ENCODE measurements around the gene EEF1AKMT3.

EEF1AKMT3 gene

GRCh38 chr12:57821474-57822214, 49.2 kb downstream of the EEF1AKMT3 start:
- H3K79me2 ChIP-seq (ENCODE audit: low read length): peaks cover 5% of the 10 kb centered on the region
- no peaks in the 10 kb centered on the region for H3K4me1 ChIP-seq (ENCODE audit: low read length)
- H3K9ac ChIP-seq (ENCODE audit: low read length): no peak overlapping the region
- H3K9me2 ChIP-seq (replicated peaks; ENCODE audit: insufficient read depth, low read length): no peaks in the 10 kb centered on the region
- H3K27me3 ChIP-seq (replicated peaks; ENCODE audit: insufficient read depth, low read length): no peaks in the 10 kb centered on the region
- H3K4me2 ChIP-seq (ENCODE audit: low read depth, low read length): no peak overlapping the region
- H3F3A ChIP-seq (ENCODE audit: insufficient read depth, low read length): peaks cover 4% of the 10 kb centered on the region; the same call in 1 of the 2 replicates
- no peak for TF ChIP-seq EZH2phosphoT487 (IDR thresholded peaks at IDR 0.05; ENCODE audit: low read length)
- no peak for TF ChIP-seq CTCF (IDR thresholded peaks at IDR 0.05; ENCODE audit: low read length)
- no peak for TF ChIP-seq EZH2 (optimal IDR thresholded peaks at IDR 0.05; ENCODE audit: low read depth, low read length)
- no peak for DNase-seq
- H4K20me1 ChIP-seq (ENCODE audit: insufficient read depth, low read length): no peaks in the 10 kb centered on the region
- H3K27ac ChIP-seq (ENCODE audit: low read length): no peak overlapping the region
- H3K9me3 ChIP-seq (replicated peaks; ENCODE audit: insufficient read depth, low read length): no peaks in the 10 kb centered on the region
- H2AFZ ChIP-seq (ENCODE audit: low read length): no peak overlapping the region
- H3K36me3 ChIP-seq (replicated peaks; ENCODE audit: insufficient read depth, low read length): no peaks in the 10 kb centered on the region; the same call in 1 of the 2 replicates
- no peak overlapping the region for H3K4me3 ChIP-seq (ENCODE audit: low read length)

DNA sequence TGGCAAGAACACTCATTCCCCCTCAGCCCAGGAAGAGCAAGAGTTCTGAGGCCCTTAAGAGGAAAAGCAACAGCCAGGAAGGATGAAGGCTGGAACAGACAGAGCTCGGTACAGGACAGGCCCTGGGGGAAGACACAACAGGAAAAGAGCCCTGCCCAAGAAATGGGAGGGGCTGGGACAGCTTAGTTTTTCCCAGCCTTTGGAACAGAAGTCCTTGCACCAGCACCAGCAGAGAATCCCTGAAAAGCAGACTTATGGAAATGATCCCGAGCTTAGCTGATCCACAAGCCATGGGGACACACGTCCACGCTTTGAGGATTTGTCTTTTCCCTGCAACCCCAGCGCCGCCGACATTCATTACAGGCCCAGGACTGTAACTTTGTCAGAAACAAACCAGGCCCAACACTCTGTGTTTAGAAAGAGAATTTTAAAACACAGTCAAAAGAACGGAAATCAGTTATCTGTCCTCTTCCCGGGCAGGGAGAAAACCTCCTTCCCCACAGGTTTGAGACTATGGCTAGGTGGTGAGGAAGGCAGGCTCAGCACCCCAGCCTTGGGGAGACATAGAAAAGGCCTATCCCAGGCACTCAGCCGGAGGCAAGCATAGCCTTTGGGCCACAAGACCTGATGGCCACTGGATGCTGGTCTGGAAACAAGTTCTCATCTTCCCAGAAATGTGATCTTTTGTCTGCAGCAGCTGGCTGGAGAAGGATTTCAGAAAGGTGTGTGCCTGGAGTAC, 50.1 kb downstream of the EEF1AKMT3 start:
- Histone ChIP-seq H3K4me3 (ENCODE audit: low read length) (no peak overlapping the region), H3K4me2 (ENCODE audit: low read depth, low read length) (no peak overlapping the region), H3K9ac (ENCODE audit: low read length) (no peak overlapping the region), H3K27ac (ENCODE audit: low read length) (no peak overlapping the region), H3F3A (ENCODE audit: insufficient read depth, low read length) (peaks cover 4% of the 10 kb centered on the region; the same call in 1 of the 2 replicates), H3K9me3 (replicated peaks; ENCODE audit: insufficient read depth, low read length) (no peaks in the 10 kb centered on the region), H3K36me3 (replicated peaks; ENCODE audit: insufficient read depth, low read length) (peaks cover 3% of the 10 kb centered on the region; the same call in 1 of the 2 replicates), H3K79me2 (ENCODE audit: low read length) (peaks cover 14% of the 10 kb centered on the region), H3K4me1 (ENCODE audit: low read length) (no peaks in the 10 kb centered on the region), H3K27me3 (replicated peaks; ENCODE audit: insufficient read depth, low read length) (no peaks in the 10 kb centered on the region), H3K9me2 (replicated peaks; ENCODE audit: insufficient read depth, low read length) (no peaks in the 10 kb centered on the region), H2AFZ (ENCODE audit: low read length) (no peak overlapping the region), H4K20me1 (ENCODE audit: insufficient read depth, low read length) (no peaks in the 10 kb centered on the region)
- DNase-seq: no peak
- no peak for TF ChIP-seq EZH2phosphoT487 (IDR thresholded peaks at IDR 0.05; ENCODE audit: low read length)
- no peak for TF ChIP-seq CTCF (IDR thresholded peaks at IDR 0.05; ENCODE audit: low read length)

DNA sequence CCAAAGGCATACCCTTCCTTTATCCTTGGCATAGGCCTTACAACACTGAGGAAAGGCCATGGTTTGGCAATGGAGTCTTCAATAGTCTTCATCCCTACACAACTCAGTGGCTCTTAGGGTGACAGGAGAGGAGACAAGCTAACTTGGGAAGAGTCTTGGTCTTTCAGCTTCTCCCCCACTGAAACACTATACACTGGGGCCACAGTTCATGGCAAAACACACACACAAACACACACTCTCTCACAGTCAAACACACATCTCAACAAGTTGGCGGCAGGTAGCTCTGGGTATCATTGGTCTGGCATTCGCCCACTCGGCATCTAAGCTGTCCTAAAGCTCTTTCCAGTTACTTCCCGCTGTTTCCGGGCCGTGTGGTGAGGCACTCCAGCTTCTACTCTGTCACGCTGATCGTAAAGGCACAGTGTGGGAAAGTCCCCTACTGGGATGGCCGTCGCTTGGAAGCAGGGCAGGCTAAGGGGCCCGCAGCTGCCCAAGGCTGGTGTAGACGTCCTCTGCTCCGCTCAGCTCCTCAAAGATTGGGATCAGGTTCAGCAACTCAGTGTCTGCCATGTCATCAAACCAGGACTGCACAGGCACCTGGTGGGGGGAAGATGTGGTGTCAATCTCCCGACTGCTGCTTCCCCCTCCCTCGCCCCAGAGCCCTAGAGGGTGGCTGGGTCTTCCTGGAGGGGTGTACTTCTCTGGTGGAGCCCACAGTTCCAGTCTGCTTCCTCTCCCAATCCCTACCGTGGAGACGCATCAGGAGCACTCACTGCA, 50.9 kb downstream of the EEF1AKMT3 start:
- Histone ChIP-seq H3K27ac (ENCODE audit: low read length) (no peak overlapping the region), H3K27me3 (replicated peaks; ENCODE audit: insufficient read depth, low read length) (no peaks in the 10 kb centered on the region), H3K9ac (ENCODE audit: low read length) (no peak overlapping the region), H3K4me2 (ENCODE audit: low read depth, low read length) (no peak overlapping the region), H3K9me3 (replicated peaks; ENCODE audit: insufficient read depth, low read length) (no peaks in the 10 kb centered on the region), H3K4me1 (ENCODE audit: low read length) (no peaks in the 10 kb centered on the region), H3K9me2 (replicated peaks; ENCODE audit: insufficient read depth, low read length) (no peaks in the 10 kb centered on the region), H4K20me1 (ENCODE audit: insufficient read depth, low read length) (no peaks in the 10 kb centered on the region), H3K4me3 (ENCODE audit: low read length) (no peak overlapping the region), H3K36me3 (replicated peaks; ENCODE audit: insufficient read depth, low read length) (peaks cover 4% of the 10 kb centered on the region; the same call in 1 of the 2 replicates), H2AFZ (ENCODE audit: low read length) (no peak overlapping the region), H3K79me2 (ENCODE audit: low read length) (peaks cover 20% of the 10 kb centered on the region), H3F3A (ENCODE audit: insufficient read depth, low read length) (peaks cover 2% of the 10 kb centered on the region; the same call in 1 of the 2 replicates)
- no peak for TF ChIP-seq EZH2 (optimal IDR thresholded peaks at IDR 0.05; ENCODE audit: low read depth, low read length)
- TF ChIP-seq EZH2phosphoT487 (IDR thresholded peaks at IDR 0.05; ENCODE audit: low read length): no peak
- no peak for TF ChIP-seq CTCF (IDR thresholded peaks at IDR 0.05; ENCODE audit: low read length)
- DNase-seq: no peak

Measured in MM.1S (cell line).